GM12892 (cell line): Measurements from ENCODE around the gene ADIG.

Experiments used
- POLR2A ChIP-seq: IDR thresholded peaks from 2 replicates; pipeline ENCODE4 v1.6.1; 2011; ENCODE audit warnings: low read depth, low read length, control low read depth
- POLR2AphosphoS5 ChIP-seq: IDR thresholded peaks from 2 replicates; pipeline ENCODE4 v1.6.1; 2011; ENCODE audit warnings: low read depth, low read length, control low read depth

- TF ChIP-seq POLR2AphosphoS5: no peak
- no peak for TF ChIP-seq POLR2A
Measured at GRCh38 chr20:38581013-38581412, at the start of gene ADIG.
